Measurements from ENCODE around the gene TLCD3A. TPM values are rescaled to one million over a fixed set of nuclear protein-coding genes. Genes with fewer than 3 reads are reported as not detected.

The TLCD3A gene
- total and polyA plus RNA-seq, 2 donors (not counting 3 experiments of a cell fraction or from before 2014, with no cell fraction given), result 36.6 to 54.1 TPM

- H3K9ac ChIP-seq (replicated peaks; ENCODE audit: extremely low read depth, insufficient read depth, low read length), result peak overlapping the region; percentile 62
- no peaks in the 10 kb centered on the region for H3K79me2 ChIP-seq (ENCODE audit: control insufficient read depth, insufficient read depth, low read length)
- H3K4me2 ChIP-seq (ENCODE audit: insufficient read depth, low read length), result peak overlapping the region; percentile 78
- BruUV-seq (replicated peaks), result TSS peak; percentile 23
- peaks cover 27% of the 10 kb centered on the region for H3K4me1 ChIP-seq (ENCODE audit: control insufficient read depth, extremely low read depth, insufficient read depth, low read length)
- FAIRE-seq, result peak; percentile 80
- intact Hi-C loops (cut with micrococcal nuclease), result loop anchor here (1.0 kb wide), 1 partner anchor 132 kb away; no protein-coding TSS in a partner anchor
- H3K4me3 ChIP-seq (replicated peaks in 1 of 3; ENCODE audit: insufficient read depth in 1 of 3, low read depth in 1 of 3, low read length in 3 of 3), result peak overlapping the region in 1 of 3 experiments; percentile 20
- H3K9me1 ChIP-seq (replicated peaks; ENCODE audit: control insufficient read depth, extremely low read depth, insufficient read depth, low read length), result no peaks in the 10 kb centered on the region
- H4K20me1 ChIP-seq (replicated peaks; ENCODE audit: control insufficient read depth, extremely low read depth, insufficient read depth, low read length), result no peaks in the 10 kb centered on the region
- dilution Hi-C loops (cut with MboI; ENCODE audit: extremely low pct_ligation_motif_present, low sequenced_read_pairs), result loop anchor here (10.0 kb wide), 1 partner anchor 89 kb away; no protein-coding TSS in a partner anchor
- H3K9me3 ChIP-seq (replicated peaks; ENCODE audit: control insufficient read depth, insufficient read depth, low read length), result no peaks in the 10 kb centered on the region
- ChIA-PET CTCF (interaction anchor here (0.7 to 16.0 kb wide), 2 partner anchors 11 to 282 kb away, joined by 3 to 762 read pairs; a partner anchor contains a TSS), POLR2A (no interaction called here)
- H2AFZ ChIP-seq (ENCODE audit: low read depth, low read length), result no peak overlapping the region
- H3K36me3 ChIP-seq (ENCODE audit: control insufficient read depth in 2 of 2, extremely low read depth in 1 of 2, insufficient read depth in 2 of 2, low read length in 2 of 2), result peaks cover 12 to 14% of the 10 kb centered on the region in 2 experiments
- peak overlapping the region; percentile 95 for H3K27ac ChIP-seq (ENCODE audit: insufficient read depth, low read depth, low read length)
- DNase-seq (ENCODE audit: low read depth, low spot score), result peak; percentile 78
- no peak for TF ChIP-seq POLR2A (IDR thresholded peaks at IDR 0.05; ENCODE audit: low read depth, low read length)
- TF ChIP-seq MYC (IDR thresholded peaks at IDR 0.05; ENCODE audit: low read depth, low read length), result no peak
- no peak for TF ChIP-seq MAX (IDR thresholded peaks at IDR 0.05; ENCODE audit: insufficient read depth, insufficient read length)
- peak; percentile 53 for TF ChIP-seq POLR2AphosphoS5 (IDR thresholded peaks at IDR 0.05; ENCODE audit: insufficient read depth, low read depth, low read length)
- TF ChIP-seq EZH2 (IDR thresholded peaks at IDR 0.05; ENCODE audit: borderline replicate concordance, low read depth, low read length, severe bottlenecking), result no peak
- peak; percentile 77 for TF ChIP-seq FOS (IDR thresholded peaks at IDR 0.05; ENCODE audit: borderline replicate concordance, insufficient read depth, low read length)
- TF ChIP-seq CTCF (IDR thresholded peaks at IDR 0.05; ENCODE audit: extremely low read depth in 1 of 2, insufficient read depth in 1 of 2, low read depth in 1 of 2, low read length in 2 of 2), result no peak
- TF ChIP-seq JUN (IDR thresholded peaks at IDR 0.05; ENCODE audit: borderline replicate concordance, insufficient read depth, insufficient read length, low read depth), result peak; percentile 88
- peak; percentile 83 for TF ChIP-seq GATA2 (IDR thresholded peaks at IDR 0.05; ENCODE audit: insufficient read depth, insufficient read length, low read depth, low read length)
- H3K27me3 ChIP-seq (ENCODE audit: control insufficient read depth in 2 of 2, insufficient read depth in 2 of 2, low read length in 2 of 2), result no peaks in the 10 kb centered on the region
Measured at GRCh38 chr17:693791-694638, 38.4 kb upstream of the TLCD3A start.

Data from endothelial cell of umbilical vein (primary cell).